IMR-90 (cell line): ENCODE measurements around the gene FAM83B. TPM values are rescaled to one million over a fixed set of nuclear protein-coding genes. Genes with fewer than 3 reads are reported as not detected.
A peak's percentile ranks its signal among the peaks of the same experiment; 100 is the strongest.

Experiments
- ATAC-seq: fragments of 200-7000 bp; cut with Tn5 transposase; 2 replicates; pipeline ENCODE4 v1.9.1; 2020; ENCODE audit warnings: low read depth, mild to moderate bottlenecking, moderate library complexity
- BruUV-seq: library from RNA; stranded (reverse); fragments of 400-500 nt; replicated peaks from 2 replicates; lab custom pipeline; 2021; lab: Mats Ljungman, UMichigan
- CTCF ChIA-PET: fragments of 300-600 bp; formaldehyde crosslinking; extraction: SDS; loops from one replicate; lab custom pipeline; 2021; ENCODE audit warnings: antibody characterized with exemption; lab: Yijun Ruan, JAX
- POLR2A ChIA-PET: fragments of 300-600 bp; sonication (Branson Sonifier 250); formaldehyde crosslinking; loops from one replicate; lab custom pipeline; 2022; ENCODE audit warnings: antibody characterized with exemption; ENCODE audit not compliant: unreplicated experiment; lab: Charles Lee
- DNase-seq: peaks from one replicate; pipeline ENCODE4 v3.0.0; 2013
- H2AFZ ChIP-seq: replicated peaks from 2 replicates; pipeline ENCODE3; 2013; ENCODE audit warnings: low read length, mild to moderate bottlenecking; ENCODE audit not compliant: poor library complexity
- H2AK5ac ChIP-seq: 2 replicates; pipeline ENCODE4 v1.6.1; 2013; ENCODE audit warnings: low read depth, low read length, inconsistent platforms
- H2AK9ac ChIP-seq: replicated peaks from 2 replicates; pipeline ENCODE3; 2013; ENCODE audit warnings: mild to moderate bottlenecking, low read depth, low read length, moderate library complexity; ENCODE audit not compliant: poor library complexity
- H2BK120ac ChIP-seq: 2 replicates; pipeline ENCODE4 v1.6.1; 2013; ENCODE audit warnings: low read depth, low read length, inconsistent platforms
- H2BK15ac ChIP-seq: 3 replicates; pipeline ENCODE4 v1.6.1; 2013; ENCODE audit warnings: low read depth, low read length, inconsistent platforms
- H2BK20ac ChIP-seq: 2 replicates; pipeline ENCODE4 v1.6.1; 2013; ENCODE audit warnings: low read depth, mild to moderate bottlenecking, inconsistent platforms, low read length, moderate library complexity
- H2BK5ac ChIP-seq: 2 replicates; pipeline ENCODE4 v1.6.1; 2013; ENCODE audit warnings: mild to moderate bottlenecking, low read depth, low read length, inconsistent platforms; ENCODE audit not compliant: poor library complexity, severe bottlenecking
- H3K14ac ChIP-seq: replicated peaks from 2 replicates; pipeline ENCODE4 v1.6.1; 2013; ENCODE audit warnings: low read depth, low read length, inconsistent platforms
- H3K18ac ChIP-seq: 2 replicates; pipeline ENCODE4 v1.6.1; 2013; ENCODE audit warnings: low read depth, low read length, control low read depth
- H3K23ac ChIP-seq: 2 replicates; pipeline ENCODE4 v1.6.1; 2013; ENCODE audit warnings: low read depth, low read length, inconsistent platforms
- H3K27ac ChIP-seq: 2 replicates; pipeline ENCODE4 v1.5.1; 2013; ENCODE audit warnings: mild to moderate bottlenecking, control low read depth, low read length; ENCODE audit not compliant: insufficient read depth
- H3K27me3 ChIP-seq: 2 replicates; pipeline ENCODE4 v1.6.1; 2013; ENCODE audit warnings: low read length; ENCODE audit not compliant: control insufficient read depth, insufficient read depth
- H3K36me3 ChIP-seq: 2 replicates; pipeline ENCODE4 v1.6.1; 2013; ENCODE audit warnings: low read length, mixed read lengths; ENCODE audit not compliant: control insufficient read depth, insufficient read depth
- H3K4ac ChIP-seq: 2 replicates; pipeline ENCODE4 v1.6.1; 2013; ENCODE audit warnings: low read depth, low read length, inconsistent platforms
- H3K4me1 ChIP-seq: 2 replicates; pipeline ENCODE4 v1.6.1; 2013; ENCODE audit warnings: low read length, mixed read lengths; ENCODE audit not compliant: control insufficient read depth, insufficient read depth
- H3K4me2 ChIP-seq: 2 replicates; pipeline ENCODE4 v1.6.1; 2013; ENCODE audit warnings: low read depth, mild to moderate bottlenecking, control low read depth, low read length, moderate library complexity
- H3K4me3 ChIP-seq: 2 replicates; pipeline ENCODE4 v1.5.1; 2013; ENCODE audit warnings: low read depth, mild to moderate bottlenecking, control low read depth, low read length, moderate library complexity; ENCODE audit not compliant: insufficient read depth
- H3K56ac ChIP-seq: 2 replicates; pipeline ENCODE4 v1.6.1; 2013; ENCODE audit warnings: low read length, inconsistent platforms; ENCODE audit not compliant: insufficient read depth; ENCODE audit errors: extremely low read depth
- H3K79me1 ChIP-seq, 2 experiments: 2 replicates each; pipeline ENCODE4 v1.6.1; 2013; ENCODE audit warnings: low read length in 2 of 2, inconsistent platforms in 1 of 2, low read depth in 1 of 2
- H3K9ac ChIP-seq: 2 replicates; pipeline ENCODE4 v1.6.1; 2013; ENCODE audit warnings: low read depth, low read length, control low read depth
- H3K9me1 ChIP-seq: 2 replicates; pipeline ENCODE4 v1.6.1; 2013; ENCODE audit warnings: low read length, inconsistent platforms; ENCODE audit not compliant: insufficient read depth
- H3K9me3 ChIP-seq: 2 replicates; pipeline ENCODE4 v1.6.1; 2013; ENCODE audit warnings: low read length; ENCODE audit not compliant: control insufficient read depth, insufficient read depth
- H4K20me1 ChIP-seq: 2 replicates; pipeline ENCODE4 v1.6.1; 2013; ENCODE audit warnings: low read length, inconsistent platforms; ENCODE audit not compliant: insufficient read depth
- H4K5ac ChIP-seq: 2 replicates; pipeline ENCODE4 v1.6.1; 2013; ENCODE audit warnings: mild to moderate bottlenecking, low read depth, low read length, control low read depth
- H4K8ac ChIP-seq, 2 experiments: 2 replicates each; pipeline ENCODE4 v1.6.1; 2013; ENCODE audit warnings: low read depth in 2 of 2, low read length in 2 of 2, control low read depth in 1 of 2, inconsistent platforms in 1 of 2
- H4K91ac ChIP-seq: 2 replicates; pipeline ENCODE4 v1.6.1; 2013; ENCODE audit warnings: low read depth, low read length, inconsistent platforms; ENCODE audit not compliant: insufficient read depth
- MXI1 ChIP-seq: IDR thresholded peaks from 2 replicates; pipeline ENCODE4 v1.6.1; 2012; ENCODE audit warnings: low read depth, mild to moderate bottlenecking, low read length, moderate library complexity, borderline replicate concordance
- RAD21 ChIP-seq: IDR thresholded peaks from 2 replicates; pipeline ENCODE4 v1.6.1; 2012; ENCODE audit warnings: low read length, improper control_type of control experiment
- WGBS, 2 experiments: methylation state at CpG; one replicate each; pipeline versions ENCODE4 v1.1.5 to v1.1.7; 2013; ENCODE audit warnings: missing lambda C conversion rate in 2 of 2; ENCODE audit not compliant: insufficient read length in 1 of 2; ENCODE audit errors: extremely low coverage in 2 of 2; 5-methylcytosine and 5-hydroxymethylcytosine counted together
- dilution Hi-C: fragments of 300-500 bp; cut with HindIII; formaldehyde crosslinking; loops from one replicate; pipeline ENCODE4 v1.14.3; 2018; ENCODE audit warnings: low sequenced_read_pairs; ENCODE audit not compliant: unreplicated experiment
- in situ Hi-C: fragments of 300-500 bp; cut with MboI; formaldehyde crosslinking; loops from 3 replicates; pipeline ENCODE4 v1.14.3; 2019; ENCODE audit warnings: low sequenced_read_pairs, inconsistent platforms, mixed read lengths
- intact Hi-C: fragments of 100-400 bp; cut with micrococcal nuclease; formaldehyde crosslinking; loops from 2 replicates; pipeline ENCODE4 v1.10.0; 2022
- polyA plus RNA-seq, 3 experiments: library from polyadenylated mRNA; depleted of rRNA; stranded (reverse); fragments of >200 nt; gene quantifications; 2 replicates each; pipeline ENCODE4 v1.2.3, GENCODE V29; 2012; ENCODE audit warnings: low replicate concordance in 1 of 3
- total RNA-seq: library from RNA; depleted of rRNA; stranded (reverse); fragments of >200 nt; gene quantifications from 2 replicates; pipeline ENCODE4 v1.2.3, GENCODE V29; 2012
- TF ChIP-seq, protein P1 (sequence below): conservative IDR thresholded peaks from 2 replicates; pipeline ENCODE4 v1.5.1; 2012; ENCODE audit warnings: mild to moderate bottlenecking, low read depth, low read length, improper control_type of control experiment

The FAM83B gene
- total and polyA plus RNA-seq, 2 of the 4 experiments (the other 2 are of a cell fraction), result 0.02 to 0.18 TPM

- CTCF ChIA-PET, result interaction anchor here (0.7 kb wide), 1 partner anchor 23 kb away, joined by 4 read pairs; no protein-coding TSS in a partner anchor
- no peak overlapping the region for H3K18ac ChIP-seq
- H3K9ac ChIP-seq, result no peak overlapping the region
- in situ Hi-C loops, result no loop called here
- H3K27me3 ChIP-seq, result no peaks in the 10 kb centered on the region
- no peaks in the 10 kb centered on the region for H3K9me3 ChIP-seq
- H3K36me3 ChIP-seq, result no peaks in the 10 kb centered on the region
- H4K20me1 ChIP-seq, result no peaks in the 10 kb centered on the region
- H3K23ac ChIP-seq, result no peak overlapping the region
- TF ChIP-seq MXI1 (no peak), RAD21 (peak; percentile 38)
- TF ChIP-seq, protein P1, sequence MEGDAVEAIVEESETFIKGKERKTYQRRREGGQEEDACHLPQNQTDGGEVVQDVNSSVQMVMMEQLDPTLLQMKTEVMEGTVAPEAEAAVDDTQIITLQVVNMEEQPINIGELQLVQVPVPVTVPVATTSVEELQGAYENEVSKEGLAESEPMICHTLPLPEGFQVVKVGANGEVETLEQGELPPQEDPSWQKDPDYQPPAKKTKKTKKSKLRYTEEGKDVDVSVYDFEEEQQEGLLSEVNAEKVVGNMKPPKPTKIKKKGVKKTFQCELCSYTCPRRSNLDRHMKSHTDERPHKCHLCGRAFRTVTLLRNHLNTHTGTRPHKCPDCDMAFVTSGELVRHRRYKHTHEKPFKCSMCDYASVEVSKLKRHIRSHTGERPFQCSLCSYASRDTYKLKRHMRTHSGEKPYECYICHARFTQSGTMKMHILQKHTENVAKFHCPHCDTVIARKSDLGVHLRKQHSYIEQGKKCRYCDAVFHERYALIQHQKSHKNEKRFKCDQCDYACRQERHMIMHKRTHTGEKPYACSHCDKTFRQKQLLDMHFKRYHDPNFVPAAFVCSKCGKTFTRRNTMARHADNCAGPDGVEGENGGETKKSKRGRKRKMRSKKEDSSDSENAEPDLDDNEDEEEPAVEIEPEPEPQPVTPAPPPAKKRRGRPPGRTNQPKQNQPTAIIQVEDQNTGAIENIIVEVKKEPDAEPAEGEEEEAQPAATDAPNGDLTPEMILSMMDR, result 0 out of 2 replicates have a peak, but pooled peaks have one; percentile 16
- no peak overlapping the region for H3K4ac ChIP-seq
- no peak overlapping the region for H2AK5ac ChIP-seq
- H2BK15ac ChIP-seq, result no peak overlapping the region; the same call in 2 of the 3 replicates
- H2AFZ ChIP-seq, result no peak overlapping the region
- DNase-seq, result peak; percentile 10
- H4K91ac ChIP-seq, result no peak overlapping the region
- H3K14ac ChIP-seq, result no peak overlapping the region
- H3K4me1 ChIP-seq, result no peaks in the 10 kb centered on the region
- H2BK120ac ChIP-seq, result no peak overlapping the region
- dilution Hi-C loops, result no loop called here
- no peak overlapping the region for H3K56ac ChIP-seq
- WGBS, 2 experiments, result 83% methylated on average over 1 of the region's 2 CpGs; no CpG with 5 or more reads in 1 of the 2 experiments
- H3K4me2 ChIP-seq, result no peak overlapping the region
- no peak overlapping the region for H3K27ac ChIP-seq
- intact Hi-C loops, result no loop called here
- H2BK5ac ChIP-seq, result no peak overlapping the region
- no peak overlapping the region for H4K8ac ChIP-seq
- POLR2A ChIA-PET, result no interaction called here
- H4K5ac ChIP-seq, result no peak overlapping the region
- H2AK9ac ChIP-seq, result no peak overlapping the region
- no TSS peak for BruUV-seq
- H3K4me3 ChIP-seq, result no peak overlapping the region
- 0 out of 2 replicates have a peak overlapping the region, but pooled peaks have one; percentile 16 for H2BK20ac ChIP-seq
- no peak for ATAC-seq
- H3K9me1 ChIP-seq, result no peaks in the 10 kb centered on the region
- H3K79me1 ChIP-seq, result no peaks in the 10 kb centered on the region
Measured at GRCh38 chr6:54878718-54879117, 32.1 kb downstream of the FAM83B start.
